Omental fat pad (tissue), 4 donors: ENCODE results near the gene HMG20A. TPM values are rescaled to one million over a fixed set of nuclear protein-coding genes. Genes with fewer than 3 reads are reported as not detected.

ENCODE experiments used
- ATAC-seq: fragments of 150-250 bp; one replicate; pipeline ENCODE4 v1.9.1; 2016; ENCODE audit warnings: mild to moderate bottlenecking, moderate library complexity; ENCODE audit not compliant: low FRiP score
- DNase-seq: peaks from one replicate; pipeline ENCODE4 v3.0.0-alpha.2; 2019; ENCODE audit warnings: low spot score
- total RNA-seq, 4 donors: library from RNA; depleted of rRNA; stranded (reverse); fragments of >200 nt; gene quantifications; one replicate each; pipeline ENCODE4 v1.1.0, GENCODE V29; 2016
- TF ChIP-seq, protein P1 (sequence below), 3 donors: fragments of 450-650 bp; IDR thresholded peaks; one replicate each; pipeline ENCODE4 v1.5.1; 2016 to 2017; ENCODE audit warnings: antibody characterized with exemption in 3 of 3, mild to moderate bottlenecking in 3 of 3, moderate library complexity in 2 of 3

The HMG20A gene
- total RNA-seq, 4 donors from 2014 or later, result 20.2 to 58.3 (median 31.2) TPM

DNA sequence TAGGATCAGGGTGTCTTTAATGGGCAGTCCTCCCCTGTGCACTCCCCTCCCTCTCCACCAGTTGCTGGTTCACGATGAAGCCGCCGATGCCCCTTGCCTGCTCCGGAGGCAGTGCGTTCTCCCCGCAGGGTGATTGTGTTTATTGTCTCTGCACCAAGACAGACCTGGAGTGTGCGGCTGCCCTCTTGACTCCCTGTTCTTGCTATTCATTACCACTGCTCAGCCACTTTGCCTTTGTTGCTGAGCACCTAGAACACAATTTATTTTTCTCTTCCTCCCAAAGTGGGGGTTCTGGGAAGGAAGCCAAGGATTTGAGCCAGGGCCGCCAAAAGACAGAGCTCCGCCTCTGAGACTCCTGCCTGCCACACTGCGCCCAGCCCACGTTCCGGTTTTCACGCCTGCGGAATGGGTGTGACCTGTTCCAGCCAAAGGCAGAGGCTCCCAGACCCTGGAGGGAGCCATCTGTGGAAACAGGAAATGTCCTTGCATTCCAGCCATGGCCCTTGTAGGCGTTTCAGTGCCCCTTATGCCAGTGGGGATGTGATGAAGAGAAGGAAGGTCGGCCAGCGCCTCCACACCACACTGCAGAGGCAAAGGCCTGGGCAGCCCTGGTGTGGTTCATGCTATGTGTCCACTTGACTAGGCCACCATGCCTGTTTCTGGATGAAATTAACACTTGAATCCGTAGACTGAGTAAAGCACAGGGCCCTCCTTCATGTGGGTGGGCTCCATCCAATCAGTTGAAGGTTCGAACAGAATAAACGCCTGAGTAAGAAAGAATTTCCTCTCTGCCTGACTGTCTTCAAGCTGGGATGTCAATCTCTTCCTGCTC lies 85.8 kb downstream of the HMG20A start:
- ATAC-seq, result no peak
- TF ChIP-seq, protein P1, sequence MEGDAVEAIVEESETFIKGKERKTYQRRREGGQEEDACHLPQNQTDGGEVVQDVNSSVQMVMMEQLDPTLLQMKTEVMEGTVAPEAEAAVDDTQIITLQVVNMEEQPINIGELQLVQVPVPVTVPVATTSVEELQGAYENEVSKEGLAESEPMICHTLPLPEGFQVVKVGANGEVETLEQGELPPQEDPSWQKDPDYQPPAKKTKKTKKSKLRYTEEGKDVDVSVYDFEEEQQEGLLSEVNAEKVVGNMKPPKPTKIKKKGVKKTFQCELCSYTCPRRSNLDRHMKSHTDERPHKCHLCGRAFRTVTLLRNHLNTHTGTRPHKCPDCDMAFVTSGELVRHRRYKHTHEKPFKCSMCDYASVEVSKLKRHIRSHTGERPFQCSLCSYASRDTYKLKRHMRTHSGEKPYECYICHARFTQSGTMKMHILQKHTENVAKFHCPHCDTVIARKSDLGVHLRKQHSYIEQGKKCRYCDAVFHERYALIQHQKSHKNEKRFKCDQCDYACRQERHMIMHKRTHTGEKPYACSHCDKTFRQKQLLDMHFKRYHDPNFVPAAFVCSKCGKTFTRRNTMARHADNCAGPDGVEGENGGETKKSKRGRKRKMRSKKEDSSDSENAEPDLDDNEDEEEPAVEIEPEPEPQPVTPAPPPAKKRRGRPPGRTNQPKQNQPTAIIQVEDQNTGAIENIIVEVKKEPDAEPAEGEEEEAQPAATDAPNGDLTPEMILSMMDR (IDR thresholded peaks at IDR 0.05), result no peak
- DNase-seq, result no peak

DNA sequence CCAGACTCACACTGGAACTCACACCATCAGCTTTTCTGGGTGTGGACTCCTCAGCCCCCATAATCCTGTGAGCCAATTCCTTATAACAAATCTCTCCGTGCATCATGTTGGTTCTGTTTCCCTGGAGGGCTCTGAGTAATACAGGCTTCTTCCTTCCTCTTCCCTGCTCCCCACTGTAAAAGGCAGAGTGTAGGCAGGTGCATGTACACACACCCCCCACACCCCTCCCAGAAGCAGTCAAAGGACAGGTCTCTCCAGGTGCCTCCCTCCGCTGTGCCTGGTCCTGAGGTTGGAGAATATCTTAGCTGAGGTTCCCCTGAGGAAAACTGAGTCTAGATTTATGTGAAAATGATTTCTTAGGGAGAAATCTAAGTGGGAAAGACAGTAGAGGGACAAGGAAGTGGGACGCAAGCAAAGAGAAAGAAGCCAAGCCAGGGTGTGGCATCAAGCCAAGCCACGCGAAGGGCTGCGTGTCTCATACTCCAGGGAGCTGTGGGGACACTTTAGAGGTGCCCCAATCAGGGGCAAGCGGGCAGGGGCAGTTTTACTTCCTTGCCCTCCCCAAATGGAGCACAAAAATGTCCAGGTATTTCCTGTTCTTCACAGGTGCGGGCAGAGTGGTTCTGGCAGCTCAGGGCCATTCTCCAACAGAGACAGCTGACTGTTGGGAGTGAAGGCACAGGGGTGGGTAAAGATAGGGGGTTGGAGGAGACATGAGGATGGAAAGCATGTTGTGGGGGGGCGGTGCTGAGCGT lies 86.6 kb downstream of the HMG20A start:
- ATAC-seq, result no peak
- TF ChIP-seq, protein P1 (IDR thresholded peaks at IDR 0.05), result no peak
- no peak for DNase-seq

DNA sequence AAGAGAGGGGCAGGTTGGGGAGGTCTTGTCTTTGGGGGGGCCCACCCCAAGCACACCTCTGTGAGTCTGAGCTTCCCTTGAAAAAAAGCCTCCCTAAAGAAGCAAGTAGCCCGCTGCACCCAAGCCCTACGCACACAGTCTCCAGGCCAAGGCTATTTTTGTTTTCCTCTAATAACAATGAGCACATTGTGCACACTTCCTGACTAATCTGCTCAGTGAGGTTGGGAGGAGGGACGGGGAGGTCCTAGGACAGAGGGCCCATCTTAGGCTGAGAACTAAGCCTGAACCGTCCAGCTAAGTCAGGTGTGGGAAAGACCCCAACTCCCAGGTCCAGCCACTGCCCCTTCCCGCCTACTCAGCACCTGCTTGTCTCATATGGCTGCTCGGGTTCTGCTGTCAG lies 87.2 kb downstream of the HMG20A start:
- no peak for ATAC-seq
- DNase-seq, result no peak
- TF ChIP-seq, protein P1 (IDR thresholded peaks at IDR 0.05), result no peak

DNA sequence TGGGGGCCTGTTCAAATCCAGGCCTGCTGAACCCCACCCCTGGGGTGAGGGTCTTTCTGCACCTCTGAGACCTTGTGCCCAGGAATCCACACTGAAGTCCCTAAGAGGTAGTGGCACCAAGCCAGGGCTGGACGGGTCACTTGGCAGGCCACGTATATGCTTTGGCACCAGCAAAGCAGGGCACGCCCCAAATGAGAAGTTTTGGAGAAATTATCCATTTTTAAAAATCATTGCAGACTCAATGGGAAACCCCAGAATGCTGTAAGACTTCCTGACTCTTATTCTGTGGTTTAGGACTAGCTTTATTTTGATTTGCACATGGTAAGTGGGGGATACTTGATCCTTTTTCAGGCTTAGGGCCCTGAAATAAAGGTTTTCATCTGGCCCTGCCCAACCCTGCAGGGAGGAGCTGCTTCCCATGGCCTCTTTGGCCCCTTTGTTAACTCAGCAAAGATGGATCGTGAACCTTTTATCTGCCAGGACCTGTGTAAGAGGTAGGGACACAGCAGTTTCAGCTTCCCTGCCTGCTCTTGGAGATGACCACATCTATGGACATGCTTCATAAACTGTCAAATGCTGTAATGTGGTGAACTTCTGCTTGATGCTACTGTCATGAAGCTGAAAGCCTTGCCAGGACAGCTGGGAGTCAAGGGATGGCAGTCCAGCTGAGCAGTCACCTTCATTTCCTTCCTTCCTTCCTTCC lies 88.0 kb downstream of the HMG20A start:
- ATAC-seq (no peak), DNase-seq (no peak)
- TF ChIP-seq, protein P1 (IDR thresholded peaks at IDR 0.05), result no peak

DNA sequence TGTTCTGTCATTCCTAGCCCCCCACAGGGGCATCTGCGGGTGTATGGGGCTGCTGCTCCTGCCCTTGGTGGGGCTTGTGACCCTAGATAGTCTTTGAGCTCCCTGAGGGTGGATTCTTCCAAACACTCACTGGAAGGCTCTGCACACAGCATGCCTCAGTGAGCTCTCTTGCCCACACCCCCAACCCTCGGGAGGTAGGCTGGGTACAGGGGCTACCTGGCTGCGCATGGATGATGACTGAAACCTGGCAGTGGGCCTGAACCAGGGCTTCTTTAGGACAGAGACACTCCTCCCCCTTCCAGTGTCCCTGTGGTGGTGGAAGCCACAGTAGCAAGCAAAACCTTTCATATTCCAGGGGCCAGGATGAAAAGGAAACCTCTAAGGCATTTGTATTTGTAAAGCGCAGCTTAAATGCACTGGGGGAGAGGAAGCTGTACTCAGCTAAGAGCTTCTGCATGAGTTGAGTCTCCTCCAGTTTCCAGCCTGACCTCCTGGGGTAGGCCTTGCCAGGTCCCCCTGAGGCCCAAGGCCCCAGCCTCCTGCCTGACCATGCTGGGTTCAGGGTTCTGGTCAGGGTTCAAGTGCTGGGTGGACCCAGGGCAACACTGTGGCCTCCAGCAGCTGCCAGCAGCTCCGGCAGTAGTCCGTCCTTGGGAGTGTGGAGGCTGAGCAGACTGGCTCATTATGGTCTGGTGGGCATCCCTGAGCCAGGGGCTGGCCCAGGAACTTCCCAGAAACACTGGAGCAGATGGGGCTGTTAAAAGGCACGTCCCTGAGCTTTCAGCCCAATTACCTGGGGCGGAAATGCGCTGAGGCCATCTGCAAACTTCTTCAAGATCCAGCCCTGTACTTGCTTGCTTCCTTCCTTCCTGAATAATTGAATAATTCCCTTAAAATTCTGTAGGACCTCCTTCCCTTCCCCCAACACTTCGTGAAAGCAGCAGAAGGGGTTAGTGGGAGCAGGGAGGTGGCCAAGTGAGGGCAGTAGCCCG lies 89.7 kb downstream of the HMG20A start:
- TF ChIP-seq, protein P1 (IDR thresholded peaks at IDR 0.05), result no peak
- DNase-seq (no peak), ATAC-seq (no peak)

DNA sequence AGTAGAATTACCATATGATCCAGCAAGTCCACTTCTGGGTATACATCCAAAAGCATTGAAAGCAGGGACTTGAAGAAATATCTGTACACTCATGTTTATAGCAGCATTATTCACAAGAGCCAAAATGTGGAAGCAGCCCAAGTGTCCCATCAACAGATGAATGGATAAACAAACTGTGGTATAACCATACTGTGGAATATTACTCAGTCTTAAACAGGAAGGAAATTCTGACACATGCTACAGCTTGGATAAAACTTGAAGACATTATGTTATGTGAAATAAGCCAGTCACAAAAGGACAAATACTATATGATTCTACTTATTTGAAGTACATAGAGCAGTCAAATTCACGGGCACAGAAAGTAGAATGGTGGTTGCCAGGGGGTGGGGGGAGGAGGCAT lies 91.2 kb downstream of the HMG20A start:
- DNase-seq (no peak), ATAC-seq (no peak)
- TF ChIP-seq, protein P1 (IDR thresholded peaks at IDR 0.05), result no peak
